ENCODE results near the gene ATG16L1.
A peak's percentile ranks its signal among the peaks of the same experiment; 100 is the strongest.

The ATG16L1 gene

DNA sequence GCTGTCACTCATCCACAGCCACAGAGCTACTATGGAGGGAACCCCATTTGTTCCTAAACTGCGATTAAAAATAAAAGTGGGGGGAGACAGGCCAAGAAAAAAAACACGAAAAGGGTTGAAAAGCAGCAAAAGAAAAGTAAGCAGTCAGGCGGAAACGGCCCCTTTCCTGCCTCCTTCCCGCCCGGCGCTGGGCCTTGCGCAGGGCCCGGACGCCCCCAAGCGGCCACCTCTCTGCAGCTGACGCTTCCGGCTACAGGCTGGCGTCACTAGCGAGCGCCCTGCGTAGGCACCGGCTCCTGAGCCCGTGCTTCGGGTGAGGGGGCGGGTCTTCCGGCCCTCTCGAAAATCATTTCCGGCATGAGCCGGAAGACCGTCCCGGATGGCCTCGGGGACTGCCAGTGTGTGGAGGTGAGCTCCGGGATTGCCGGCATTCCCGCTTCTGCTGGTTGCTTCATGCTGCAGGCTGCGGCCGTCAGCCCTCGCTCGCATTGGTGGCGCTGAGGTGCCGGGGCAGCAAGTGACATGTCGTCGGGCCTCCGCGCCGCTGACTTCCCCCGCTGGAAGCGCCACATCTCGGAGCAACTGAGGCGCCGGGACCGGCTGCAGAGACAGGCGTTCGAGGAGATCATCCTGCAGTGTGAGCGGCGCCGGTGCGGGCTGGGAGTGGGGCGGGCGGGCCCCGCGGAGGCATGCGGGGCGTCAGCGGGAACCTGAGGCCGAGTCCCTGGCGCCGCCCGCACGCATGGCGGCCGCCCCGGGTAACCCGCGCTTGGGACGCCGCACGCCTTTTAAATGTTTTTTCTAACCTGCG lies at the start of gene ATG16L1:
Gene ATG16L1 (plus strand): TSS at position 368 of the 811 bp plus-strand sequence. CDS start 155 bp downstream, at position 523.
- DNase-seq, result peak; percentile 52

DNA sequence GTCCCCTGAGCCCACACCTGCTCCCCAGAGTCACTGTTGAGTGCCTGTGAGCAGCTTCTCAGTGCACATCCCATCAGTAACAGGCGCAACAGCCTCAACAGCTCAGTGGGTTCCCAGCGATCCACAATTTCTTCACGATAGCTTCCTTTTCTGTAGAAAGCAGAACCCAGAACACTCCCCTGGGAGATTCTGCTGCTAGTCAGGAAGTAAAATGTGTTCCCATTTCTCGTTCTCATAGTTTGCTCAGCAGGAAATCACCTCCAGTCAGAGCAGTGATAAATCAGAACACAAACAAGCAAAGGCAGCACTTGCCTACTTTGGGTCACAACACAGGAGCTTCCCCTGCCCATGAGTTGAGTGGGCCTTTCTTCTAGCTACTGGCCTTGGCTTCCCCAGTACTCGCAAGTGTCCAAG lies 48.9 kb upstream of the ATG16L1 start:
- no peak for DNase-seq

DNA sequence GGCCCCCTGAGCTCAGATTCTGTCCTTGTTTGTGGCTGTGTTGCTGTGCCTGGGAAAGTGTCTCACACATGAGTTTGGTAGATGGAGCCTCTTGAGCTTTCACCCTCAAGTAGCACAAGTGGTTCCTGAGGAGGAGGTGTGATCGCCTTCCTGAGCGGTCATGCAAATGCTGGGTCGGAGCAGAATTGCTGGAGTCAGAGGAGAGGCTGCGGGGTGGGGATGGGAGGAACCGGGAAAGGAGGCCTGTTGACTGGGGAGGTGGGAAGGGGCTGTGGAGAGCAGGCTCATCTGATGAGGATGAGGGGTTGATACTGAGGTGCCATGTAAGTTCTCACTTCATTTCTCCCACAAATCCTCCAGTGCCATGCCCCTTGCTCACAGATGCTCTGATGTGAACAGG lies 48.4 kb upstream of the ATG16L1 start:
- DNase-seq, result no peak

DNA sequence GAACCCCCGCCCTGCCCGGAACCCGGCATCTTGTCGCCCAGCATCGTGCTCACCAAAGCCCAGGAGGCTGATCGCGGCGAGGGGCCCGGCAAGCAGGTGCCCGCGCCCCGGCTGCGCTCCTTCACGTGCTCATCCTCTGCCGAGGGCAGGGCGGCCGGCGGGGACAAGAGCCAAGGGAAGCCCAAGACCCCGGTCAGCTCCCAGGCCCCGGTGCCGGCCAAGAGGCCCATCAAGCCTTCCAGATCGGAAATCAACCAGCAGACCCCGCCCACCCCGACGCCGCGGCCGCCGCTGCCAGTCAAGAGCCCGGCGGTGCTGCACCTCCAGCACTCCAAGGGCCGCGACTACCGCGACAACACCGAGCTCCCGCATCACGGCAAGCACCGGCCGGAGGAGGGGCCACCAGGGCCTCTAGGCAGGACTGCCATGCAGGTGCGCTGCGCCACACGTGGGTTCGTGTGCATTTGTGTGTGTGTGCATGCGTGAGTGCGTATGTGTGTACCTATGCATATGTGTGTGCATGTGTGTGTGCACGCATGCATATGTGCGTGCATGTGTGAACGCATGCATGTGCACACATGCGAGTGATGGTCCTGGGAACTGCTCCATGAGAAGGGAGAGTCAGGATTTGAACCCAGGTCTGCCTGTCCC lies 47.1 kb upstream of the ATG16L1 start:
- DNase-seq, result no peak

DNA sequence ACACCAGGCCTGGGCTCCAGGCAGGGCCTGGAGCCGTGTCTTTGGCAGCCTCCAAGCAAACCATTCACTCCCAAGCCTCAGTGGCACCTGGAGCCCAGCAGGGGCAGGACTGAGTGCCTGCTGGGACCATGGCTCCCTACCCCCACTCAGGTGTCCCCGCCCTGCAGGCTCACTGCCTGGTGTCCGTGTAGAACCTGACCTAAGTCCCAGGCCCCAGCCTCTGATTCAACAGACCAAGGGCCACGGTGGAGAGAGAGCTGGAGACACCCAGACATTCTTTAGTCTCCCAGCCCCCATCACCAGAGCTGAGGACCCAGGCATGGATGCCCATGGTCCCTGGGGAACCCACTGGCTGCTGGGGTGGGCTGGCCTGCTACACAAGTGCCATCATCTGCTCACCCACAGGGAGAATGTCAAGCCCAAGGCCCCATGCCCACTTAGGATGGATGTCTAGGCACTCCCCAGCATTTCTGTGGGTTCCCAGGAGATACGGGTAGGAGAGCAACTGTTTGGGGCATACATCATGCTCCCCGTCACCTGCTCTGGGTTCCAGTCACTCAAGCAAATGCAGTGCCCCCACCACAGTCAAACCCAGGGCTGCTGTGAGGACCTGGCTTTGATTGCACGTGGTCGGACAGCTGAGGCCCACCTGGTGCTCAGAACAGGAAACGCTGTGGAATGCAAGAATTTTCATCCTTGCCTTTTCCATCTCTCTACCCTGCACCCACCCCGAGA lies 42.9 kb upstream of the ATG16L1 start:
- DNase-seq, result no peak

DNA sequence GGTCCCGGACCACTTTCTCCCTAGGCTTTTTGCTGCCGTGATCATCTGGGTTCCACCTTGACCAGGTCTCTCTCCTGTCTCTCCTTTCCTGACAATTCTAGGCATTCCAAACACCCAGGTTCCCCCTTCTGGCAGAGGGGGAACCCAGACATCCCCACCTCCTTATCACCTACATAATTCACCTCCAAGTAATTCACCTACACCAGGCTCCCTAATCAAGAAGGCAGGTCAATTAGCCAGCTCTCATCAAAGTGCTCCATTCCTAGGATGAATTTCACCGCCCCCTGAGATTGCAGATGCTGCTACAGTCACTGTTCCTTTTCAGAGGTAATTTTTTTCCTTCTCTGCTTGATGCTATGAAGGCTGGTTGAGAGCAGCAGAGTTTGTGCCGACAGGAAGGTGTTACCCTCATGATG lies 42.3 kb upstream of the ATG16L1 start:
- DNase-seq, result no peak

DNA sequence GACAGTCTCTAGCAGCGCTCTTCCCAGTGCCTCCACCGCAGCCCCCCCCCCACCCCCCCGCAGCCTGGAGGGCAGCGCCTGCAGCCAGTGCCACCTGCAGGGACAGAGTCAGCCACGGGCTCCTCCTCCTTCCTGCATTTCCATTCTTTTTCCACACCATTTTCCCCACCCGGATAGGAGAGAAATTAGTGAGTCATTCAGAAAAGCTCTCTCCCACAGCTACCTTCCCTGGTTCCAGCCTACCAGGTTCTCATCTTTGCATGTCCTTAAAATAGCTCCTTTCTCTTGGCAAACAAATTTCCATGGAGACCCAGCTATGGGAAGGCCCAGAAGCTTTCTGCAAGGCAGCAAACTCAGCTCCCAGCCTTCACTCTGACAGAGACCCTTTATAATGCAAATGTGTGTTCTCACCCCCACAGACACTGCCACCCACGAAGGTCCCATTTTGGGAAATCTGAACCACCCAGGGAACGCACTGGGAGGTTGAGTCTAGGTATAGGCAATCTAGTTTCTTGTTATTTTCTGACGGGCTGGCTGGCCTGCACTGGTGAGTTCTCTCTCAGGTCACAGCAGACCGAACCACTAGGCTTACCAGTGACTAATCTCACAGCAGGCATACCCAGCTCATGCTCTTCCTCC lies 41.8 kb upstream of the ATG16L1 start:
- DNase-seq, result no peak

DNA sequence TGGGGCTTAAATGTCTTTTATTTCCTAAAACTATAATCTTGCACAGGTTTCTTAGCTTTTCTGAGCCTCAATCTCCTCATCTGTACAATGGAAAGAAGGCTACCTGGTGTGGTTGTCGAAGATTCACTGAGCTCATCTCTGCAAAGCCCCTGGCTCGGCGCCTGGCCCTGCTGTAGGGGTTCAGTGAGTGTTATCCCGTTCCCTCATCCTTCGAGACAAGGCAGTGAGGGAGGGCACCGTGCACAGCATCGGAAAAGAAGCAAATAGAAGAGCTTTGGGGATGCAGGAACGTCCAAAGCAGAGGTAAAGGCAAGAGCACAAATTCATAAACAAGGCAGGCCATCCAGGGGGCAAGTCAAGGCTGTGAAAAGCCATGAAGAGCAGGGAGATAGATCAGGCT lies 41.2 kb upstream of the ATG16L1 start:
- no peak for DNase-seq

DNA sequence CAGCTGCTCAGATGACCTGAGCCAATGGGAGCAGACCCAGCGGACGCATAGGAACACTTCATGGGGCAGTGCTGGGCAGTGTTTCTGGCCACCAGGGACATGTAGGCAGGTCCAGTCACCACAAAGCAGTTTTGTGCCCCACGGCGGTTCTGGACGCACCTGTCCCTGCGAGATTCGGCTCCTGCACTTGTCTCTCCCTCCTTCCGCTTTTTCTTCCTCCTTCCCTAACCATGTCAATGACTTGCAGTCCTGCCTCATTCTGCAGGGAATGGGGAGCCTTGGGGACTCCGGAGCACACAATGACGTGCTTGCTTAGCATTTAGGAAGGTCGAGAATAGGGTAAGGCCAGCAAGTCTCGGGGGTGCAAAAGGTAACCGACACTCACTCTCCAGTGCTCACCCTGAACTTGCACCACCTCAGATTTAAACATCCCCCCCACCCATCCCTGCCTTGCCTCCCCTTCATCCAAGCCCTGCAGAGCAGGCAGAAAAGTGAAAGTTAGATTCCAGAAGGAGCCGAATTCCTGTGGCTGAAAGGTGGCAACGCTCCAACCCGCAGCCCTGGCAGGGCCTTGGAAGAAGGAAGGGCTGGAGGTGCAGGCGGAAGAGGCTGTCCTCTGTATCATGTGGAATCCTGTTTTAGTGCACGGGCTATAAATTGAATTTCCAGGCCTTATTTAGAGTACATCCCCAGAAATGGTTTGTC lies 40.5 kb upstream of the ATG16L1 start:
- no peak for DNase-seq

DNA sequence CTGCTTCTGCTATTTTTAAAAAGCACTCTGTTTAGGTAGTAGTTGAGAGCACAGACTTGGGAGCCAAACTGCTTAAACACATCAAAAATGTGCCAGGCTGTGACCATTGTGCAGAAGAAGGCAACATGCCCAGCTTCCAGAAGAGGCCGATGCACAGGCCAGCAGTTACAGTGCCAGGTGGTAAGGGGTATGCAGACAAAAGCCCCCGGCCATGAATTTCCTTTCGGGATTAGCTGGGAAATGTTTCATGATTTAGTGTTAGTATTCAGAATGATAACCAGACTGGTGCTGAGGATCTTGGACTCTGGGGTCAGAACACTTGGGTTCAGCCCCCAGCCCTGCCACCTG lies 40.0 kb upstream of the ATG16L1 start:
- no peak for DNase-seq

DNA sequence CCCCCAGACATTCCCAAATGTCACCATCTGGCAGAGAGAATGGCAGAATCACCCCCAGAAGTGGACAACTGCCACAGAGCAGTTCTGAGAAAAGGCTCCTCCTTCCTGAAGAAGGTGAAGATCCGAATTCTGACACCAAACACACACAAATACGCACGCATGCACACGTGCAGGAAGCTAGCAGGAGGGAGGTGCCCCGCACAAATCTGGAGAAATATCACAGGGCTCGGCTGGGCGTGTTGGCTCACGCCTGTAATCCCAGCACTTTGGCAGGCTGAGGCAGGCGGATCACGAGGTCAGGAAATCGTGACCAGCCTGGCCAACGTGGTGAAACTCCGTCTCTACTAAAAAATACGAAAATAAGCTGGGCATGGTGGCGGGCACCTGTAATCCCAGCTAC lies 38.5 kb upstream of the ATG16L1 start:
- no peak for DNase-seq

DNA sequence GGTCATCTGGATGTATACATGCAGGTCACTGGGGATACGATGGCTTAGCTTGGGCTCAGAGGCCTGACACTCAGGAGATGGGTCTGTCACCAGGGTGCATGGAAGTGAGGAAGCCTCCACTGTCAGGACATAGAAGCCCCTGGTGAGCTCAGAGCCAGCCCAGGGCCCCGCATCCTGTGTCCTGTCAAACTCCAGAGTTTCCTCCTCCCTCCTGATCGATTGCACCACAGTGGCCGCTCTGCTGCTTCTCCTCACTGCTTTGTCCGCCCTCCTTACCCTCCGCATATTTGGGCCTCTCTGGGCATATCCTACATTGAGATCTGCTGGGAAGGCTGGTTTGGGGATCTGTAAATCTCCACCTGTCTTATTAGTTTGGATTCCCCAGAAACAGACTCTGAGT lies 37.5 kb upstream of the ATG16L1 start:
- DNase-seq, result no peak

DNA sequence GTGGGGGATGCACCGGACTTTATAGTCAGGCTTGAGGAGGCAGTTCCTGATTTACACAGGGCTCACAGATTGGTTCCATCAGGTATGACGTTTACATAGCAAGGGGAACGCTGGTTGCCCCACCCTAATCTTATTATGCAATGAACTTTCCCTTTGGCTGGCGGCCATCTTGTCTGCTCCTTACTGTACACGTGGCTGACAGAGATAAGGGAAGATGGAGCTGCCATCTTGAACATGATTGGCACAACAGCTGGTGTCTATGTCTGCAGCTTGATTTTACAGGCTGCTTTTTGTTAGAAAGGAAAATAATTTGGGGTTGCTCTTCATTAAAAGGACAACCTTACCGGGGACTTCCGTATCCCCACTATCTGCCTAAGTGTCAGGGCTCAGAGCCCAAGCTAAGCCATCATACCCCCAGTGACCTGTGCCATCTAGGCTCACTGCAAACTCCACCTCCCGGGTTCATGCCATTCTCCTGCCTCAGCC lies 33.5 kb upstream of the ATG16L1 start:
- no peak for DNase-seq

DNA sequence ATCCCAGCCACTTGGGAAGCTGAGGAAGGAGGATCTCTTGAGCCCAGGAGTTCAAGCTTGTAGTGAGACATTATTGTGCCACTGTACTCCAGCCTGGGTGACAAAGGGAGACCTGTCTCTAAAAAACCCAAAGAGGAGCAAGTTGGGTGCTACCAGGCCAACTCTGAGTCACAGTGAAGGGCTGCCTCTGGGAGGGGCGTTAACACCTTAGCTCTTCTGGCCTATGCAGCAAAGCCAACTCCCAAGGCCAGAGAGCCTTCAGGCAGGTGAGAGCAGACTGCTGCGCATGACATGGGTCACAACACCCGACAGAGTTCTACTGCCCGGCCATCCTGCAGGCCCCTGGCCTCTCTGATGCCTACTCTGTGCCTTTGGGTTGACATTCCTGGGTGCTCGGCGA lies 32.6 kb upstream of the ATG16L1 start:
- no peak for DNase-seq

DNA sequence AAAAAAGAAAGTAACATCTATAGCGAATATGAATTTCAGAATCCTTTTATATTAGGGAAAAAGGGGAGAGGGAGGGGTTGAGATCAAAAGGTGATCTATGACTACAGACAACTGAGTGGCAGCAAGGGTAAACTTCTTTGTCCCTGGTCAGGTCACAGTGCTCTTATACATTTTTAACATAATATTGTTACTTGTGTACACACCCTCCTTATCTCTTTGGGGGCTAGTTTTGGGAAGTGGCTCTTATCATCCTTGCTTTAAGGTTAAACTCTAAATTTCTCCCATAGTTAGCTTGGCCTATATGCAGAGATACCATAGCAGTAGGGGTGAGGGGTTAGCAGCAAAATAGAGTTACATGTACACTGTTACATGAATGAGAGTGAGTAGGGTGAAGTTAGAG lies 31.6 kb upstream of the ATG16L1 start:
- no peak for DNase-seq

DNA sequence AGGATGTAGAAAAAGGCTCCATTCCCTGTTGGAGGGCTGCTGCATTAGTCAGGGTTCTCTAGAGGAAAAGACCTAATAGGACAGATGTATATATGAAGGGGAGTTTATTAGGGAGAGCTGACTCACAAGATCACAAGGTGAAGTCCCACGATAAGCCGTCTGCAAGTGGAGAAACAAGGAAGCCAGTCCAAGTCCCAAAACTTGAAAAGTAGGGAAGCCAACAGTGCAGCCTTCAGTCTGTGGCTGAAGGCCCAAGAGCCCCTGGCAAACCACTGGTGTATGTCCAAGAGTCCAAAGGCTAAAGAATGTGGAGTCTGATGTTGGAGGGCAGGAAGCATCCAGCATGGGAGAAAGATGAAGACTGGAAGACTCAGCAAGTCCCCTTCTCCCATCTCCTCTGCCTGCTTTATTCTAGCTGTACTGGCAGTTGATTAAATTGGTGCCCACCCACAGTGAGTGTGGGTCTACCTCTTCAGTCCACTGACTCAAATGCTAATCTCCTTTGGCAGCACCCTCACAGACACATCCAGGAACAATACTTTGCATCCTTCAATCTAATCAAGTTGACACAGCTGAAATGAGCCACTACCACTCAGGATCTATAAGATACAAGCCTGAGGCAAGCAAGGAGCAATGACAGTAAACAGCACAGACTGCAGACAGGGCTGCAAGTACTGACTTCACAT lies 30.0 kb upstream of the ATG16L1 start:
- no peak for DNase-seq

DNA sequence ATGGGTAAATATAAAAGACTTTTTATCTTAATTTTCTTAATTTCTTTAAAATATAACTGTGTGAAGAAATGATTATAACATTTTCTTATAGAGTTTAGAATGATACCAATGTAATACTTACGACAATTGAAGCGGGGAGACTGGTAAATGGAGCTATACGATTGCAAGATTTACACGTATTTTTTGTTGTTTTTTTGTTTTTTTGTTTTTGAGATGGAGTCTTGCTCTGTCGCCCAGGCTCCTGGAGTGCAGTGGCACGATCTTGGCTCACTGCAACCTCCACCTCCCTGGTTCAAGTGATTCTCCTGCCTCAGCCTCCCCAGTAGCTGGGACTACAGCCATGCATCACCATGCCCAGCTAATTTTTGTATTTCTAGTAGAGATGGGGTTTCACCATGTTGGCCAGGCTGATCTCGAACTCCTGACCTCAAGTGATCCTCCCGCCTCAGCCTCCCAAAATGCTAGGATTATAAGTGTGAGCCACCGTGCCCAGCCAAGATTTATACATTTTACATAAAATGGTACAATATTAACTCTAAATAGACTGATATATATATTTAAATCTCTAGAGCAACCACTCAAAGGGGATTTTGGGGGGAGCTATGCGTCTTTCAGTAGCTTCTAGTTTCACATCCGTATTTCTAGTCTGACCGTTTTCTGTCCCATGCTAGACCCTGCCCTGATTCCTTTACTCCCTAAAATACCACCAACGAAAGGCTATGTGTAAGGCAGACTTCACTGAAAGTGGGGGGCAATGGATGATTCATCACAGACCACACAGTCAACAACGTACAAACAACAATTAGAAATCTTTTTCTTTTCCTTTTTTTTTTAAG lies 28.2 kb upstream of the ATG16L1 start:
- no peak for DNase-seq

DNA sequence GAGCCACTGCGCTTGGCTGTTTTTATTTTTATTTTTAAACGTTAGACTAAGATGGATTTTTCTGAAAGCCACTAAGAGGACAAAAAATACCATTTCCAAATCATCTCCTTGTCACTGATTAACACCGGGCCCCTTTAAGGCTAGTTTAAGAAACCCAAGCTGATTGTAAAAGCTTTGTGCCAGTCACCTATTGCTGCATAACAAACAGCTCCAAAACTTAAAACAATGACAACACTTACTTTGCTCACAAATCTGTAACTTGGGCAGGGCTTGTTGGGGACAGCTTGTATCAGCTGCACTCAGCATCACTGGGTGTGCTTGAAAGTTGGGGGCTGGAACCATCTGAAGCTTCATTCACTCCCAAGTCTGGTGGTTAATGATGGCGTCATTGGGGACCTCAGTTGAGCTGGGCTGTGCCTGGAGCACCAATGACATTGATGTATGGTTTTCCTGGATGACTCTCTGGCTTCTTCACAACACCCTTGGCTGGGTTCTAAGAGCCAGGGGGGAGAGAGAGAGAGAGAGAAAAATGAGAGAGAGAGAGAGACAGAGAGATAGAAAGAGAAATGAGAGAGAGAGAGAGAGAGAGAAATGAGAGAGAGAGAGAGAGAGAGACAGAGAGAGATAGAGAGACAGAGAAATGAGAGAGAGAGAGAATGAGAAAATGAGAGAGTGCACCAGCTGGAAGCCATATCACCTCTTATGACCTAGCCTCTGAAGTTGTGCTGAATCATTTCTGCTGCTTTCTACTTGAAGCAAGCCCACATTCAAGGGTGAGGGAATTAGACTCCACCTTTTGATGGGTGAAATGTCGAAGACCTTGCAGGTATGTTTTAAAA lies 26.0 kb upstream of the ATG16L1 start:
- DNase-seq, result no peak

DNA sequence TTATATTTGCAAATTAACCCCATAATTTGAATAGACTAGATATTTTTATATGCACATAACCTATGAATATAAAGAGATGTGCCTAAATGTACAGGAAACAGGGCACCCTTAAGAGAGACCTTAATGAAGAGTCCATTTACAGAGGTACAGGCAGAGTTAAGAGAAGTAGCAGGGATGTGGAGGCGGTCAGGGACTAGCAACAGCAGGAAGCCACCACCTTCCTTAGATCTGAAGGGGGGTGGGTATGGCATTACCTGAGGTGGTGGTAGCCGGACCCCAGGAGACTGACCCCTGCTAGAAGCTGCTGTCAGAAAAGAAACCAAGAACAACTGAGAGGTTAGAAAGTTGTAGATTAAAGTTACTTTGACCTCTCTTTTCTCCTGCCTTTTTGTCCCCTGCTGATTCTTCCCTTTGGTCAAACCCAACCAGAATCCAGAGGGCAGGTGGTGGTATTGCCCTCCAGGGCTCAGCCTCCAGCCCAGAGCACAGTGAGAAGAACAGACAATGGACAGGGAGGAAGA lies 24.9 kb upstream of the ATG16L1 start:
- no peak for DNase-seq

All from cortex of kidney (tissue), 1 donor.